ENCODE data around the gene FBN3.
"Not testable (repeated sequence)": the region's sequence is repeated elsewhere in the genome, so short reads cannot be mapped to it uniquely, and the experiment has no call there.

Gene FBN3

DNA sequence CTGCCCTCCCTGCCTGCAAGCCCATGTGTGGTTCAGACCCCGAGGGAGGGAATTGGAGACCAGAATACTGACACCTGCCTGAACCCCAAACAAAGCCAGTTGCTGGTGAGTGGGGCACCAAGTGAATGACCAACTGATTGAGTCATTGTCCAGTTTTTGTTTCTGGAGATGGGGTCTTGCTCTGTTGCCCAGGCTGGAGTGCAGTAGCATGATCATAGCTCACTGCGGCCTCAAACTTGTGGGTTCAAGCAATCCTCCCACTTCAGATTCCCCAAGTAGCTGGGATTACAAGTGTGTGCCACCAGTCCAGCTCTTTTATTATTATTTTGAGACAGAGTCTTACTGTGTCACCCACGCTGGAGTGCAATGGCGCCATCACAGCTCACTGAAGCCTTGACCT lies 92.9 kb downstream of the FBN3 start:
- FAIRE-seq (no peak), DNase-seq (ENCODE audit: insufficient read length, low spot score) (no peak)
- TF ChIP-seq POLR2A (IDR thresholded peaks at IDR 0.05; ENCODE audit: low read depth, low read length) = no peak

GRCh38 chr19:8054169-8054568 lies 95.2 kb downstream of the FBN3 start:
- no peak for TF ChIP-seq POLR2A (IDR thresholded peaks at IDR 0.05; ENCODE audit: low read depth, low read length)

DNA sequence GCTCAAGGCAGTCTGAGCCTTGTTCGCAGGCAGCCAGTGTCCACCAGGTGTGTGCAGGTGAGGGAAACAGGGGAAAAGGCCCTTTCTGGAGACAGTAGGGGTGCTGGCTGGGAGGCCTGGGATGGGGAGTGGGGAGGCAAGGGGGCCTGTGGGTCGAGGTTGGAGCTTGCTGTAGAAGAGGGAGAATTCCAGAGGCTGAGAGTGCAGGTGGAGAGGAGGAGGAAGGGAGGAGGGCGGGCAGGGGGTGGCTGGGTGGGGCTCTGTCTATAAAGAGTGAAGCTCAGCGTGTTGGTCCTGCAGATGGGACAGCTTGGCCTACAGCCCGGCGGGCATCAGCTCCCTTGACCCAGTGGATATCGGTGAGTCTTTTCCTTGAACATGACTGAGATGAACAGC lies 96.9 kb downstream of the FBN3 start, which contains the start of gene CCL25:
Gene CCL25, plus strand, starts transcription at position 297 of the 396 bp plus-strand sequence. CDS start 290 bp downstream, outside the sequence.
- FAIRE-seq = no peak
- TF ChIP-seq POLR2A (IDR thresholded peaks at IDR 0.05; ENCODE audit: low read depth, low read length) = no peak
- no peak for DNase-seq (ENCODE audit: insufficient read length, low spot score)

More at GRCh38 chr19:8054169-8054568, 95.2 kb downstream of the FBN3 start:
- FAIRE-seq (no peak), DNase-seq (ENCODE audit: insufficient read length, low spot score) (no peak)

GRCh38 chr19:8050274-8051096 lies 98.9 kb downstream of the FBN3 start:
- DNase-seq (ENCODE audit: insufficient read length, low spot score) (no peak), FAIRE-seq (no peak)
- no peak for TF ChIP-seq POLR2A (IDR thresholded peaks at IDR 0.05; ENCODE audit: low read depth, low read length)

DNA sequence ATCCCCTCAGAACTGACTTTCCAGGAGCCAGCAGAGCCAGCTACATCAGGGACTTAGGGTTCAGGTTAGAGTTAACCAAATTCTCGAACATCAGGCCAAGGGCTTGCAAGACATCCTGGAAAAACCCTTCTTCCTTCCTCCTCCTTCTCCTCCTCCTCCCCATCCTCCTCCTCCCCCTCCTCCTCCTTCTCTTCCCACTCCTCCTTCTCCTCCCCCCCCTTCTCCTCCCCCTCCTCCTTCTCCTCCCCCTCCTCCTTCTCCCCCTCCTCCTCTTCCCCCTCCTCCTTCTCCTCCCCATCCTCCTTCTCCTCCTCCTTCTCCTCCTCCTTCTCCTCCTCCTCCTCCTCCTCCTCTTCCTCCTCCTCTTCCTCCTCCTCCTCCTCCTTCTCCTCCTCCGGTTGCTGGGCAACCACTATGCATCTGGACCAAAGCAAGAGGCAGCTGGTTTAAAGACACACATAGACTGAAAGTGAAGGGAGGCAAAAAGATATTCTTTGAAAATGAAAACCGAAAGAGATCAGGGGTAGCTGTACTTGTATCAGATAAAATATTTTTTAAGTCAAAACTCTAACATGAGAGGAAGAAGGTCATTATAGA lies 102.7 kb downstream of the FBN3 start:
- FAIRE-seq (no peak), DNase-seq (ENCODE audit: insufficient read length, low spot score) (no peak)
- no peak for TF ChIP-seq POLR2A (IDR thresholded peaks at IDR 0.05; ENCODE audit: low read depth, low read length)

GRCh38 chr19:8045872-8046568 lies 103.4 kb downstream of the FBN3 start:
- no peak for TF ChIP-seq POLR2A (IDR thresholded peaks at IDR 0.05; ENCODE audit: low read depth, low read length)
- FAIRE-seq = no peak

GRCh38 chr19:8044018-8044417 lies 105.4 kb downstream of the FBN3 start:
- no peak for DNase-seq (ENCODE audit: insufficient read length, low spot score)
- no peak for FAIRE-seq

More at GRCh38 chr19:8045872-8046568, 103.4 kb downstream of the FBN3 start:
- DNase-seq (ENCODE audit: insufficient read length, low spot score) = no peak

DNA sequence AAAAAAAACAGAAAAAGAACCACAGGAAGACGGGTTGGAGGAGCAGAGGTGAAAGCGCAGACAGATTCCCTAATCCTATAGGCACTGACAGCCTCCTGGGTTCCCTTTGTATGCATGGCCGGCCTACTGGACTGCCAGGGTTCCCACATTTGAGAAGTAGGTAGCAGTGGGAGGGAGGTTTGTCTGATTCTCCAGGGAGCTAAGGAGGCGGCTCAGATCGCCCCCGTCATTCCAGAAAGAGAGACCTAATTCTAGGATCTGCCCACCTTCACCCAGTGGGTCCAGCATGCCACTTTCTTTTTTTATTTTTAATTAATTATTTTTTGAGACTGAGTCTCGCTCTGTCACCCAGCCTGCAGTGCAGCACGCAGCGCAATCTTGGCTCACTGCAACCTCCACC lies 106.5 kb downstream of the FBN3 start:
- DNase-seq (ENCODE audit: insufficient read length, low spot score) (no peak), FAIRE-seq (no peak)
- no peak for TF ChIP-seq POLR2A (IDR thresholded peaks at IDR 0.05; ENCODE audit: low read depth, low read length)

More at GRCh38 chr19:8044018-8044417, 105.4 kb downstream of the FBN3 start:
- TF ChIP-seq POLR2A (IDR thresholded peaks at IDR 0.05; ENCODE audit: low read depth, low read length) = no peak

- FAIRE-seq (no peak), DNase-seq (ENCODE audit: insufficient read length, low spot score) (no peak)
- no peak for TF ChIP-seq POLR2A (IDR thresholded peaks at IDR 0.05; ENCODE audit: low read depth, low read length)
Observed at GRCh38 chr19:8041531-8041931, 107.9 kb downstream of the FBN3 start.

- no peak for FAIRE-seq
- no peak for TF ChIP-seq POLR2A (IDR thresholded peaks at IDR 0.05; ENCODE audit: low read depth, low read length)
- DNase-seq (ENCODE audit: insufficient read length, low spot score) = no peak
Observed at GRCh38 chr19:8039231-8039630, 110.2 kb downstream of the FBN3 start.

- DNase-seq (ENCODE audit: insufficient read length, low spot score) (no peak), FAIRE-seq (no peak)
- TF ChIP-seq POLR2A (IDR thresholded peaks at IDR 0.05; ENCODE audit: low read depth, low read length) = no peak
Observed at GRCh38 chr19:8038815-8039214, 110.6 kb downstream of the FBN3 start.

DNA sequence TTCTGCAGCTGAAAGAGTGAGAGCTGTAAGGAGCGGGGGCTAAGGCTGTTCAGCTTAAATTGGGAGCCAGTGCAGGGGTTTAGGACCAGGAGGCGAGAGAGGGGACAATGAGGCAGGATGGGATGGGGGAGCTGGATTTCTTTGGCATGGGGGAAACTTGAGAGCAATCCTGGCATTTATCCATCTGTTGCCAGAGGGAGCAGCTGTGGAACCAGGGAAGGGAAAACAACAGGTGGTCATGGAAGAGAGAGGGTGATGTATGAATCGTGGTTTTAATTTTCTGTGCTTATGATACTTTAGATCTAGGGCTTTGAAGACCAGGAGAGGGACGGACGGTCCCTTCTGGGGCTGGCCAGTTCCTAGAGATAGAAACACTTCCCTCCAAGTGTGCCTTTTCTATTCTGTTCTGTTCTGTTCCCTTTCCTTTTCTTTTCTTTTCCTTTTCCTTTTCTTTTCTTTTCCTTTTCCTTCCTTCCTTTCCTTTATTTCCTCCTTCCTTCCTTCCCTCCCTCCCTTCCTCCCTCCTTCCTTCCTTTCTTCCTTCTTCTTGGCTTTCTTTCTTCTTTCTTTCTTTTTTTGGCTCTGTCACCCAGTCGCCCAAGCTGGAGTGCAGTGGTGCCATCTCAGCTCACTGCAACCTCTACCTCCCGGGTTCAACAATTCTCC lies 112.8 kb downstream of the FBN3 start:
- TF ChIP-seq POLR2A (IDR thresholded peaks at IDR 0.05; ENCODE audit: low read depth, low read length) = no peak
- FAIRE-seq (no peak), DNase-seq (ENCODE audit: insufficient read length, low spot score) (no peak)

GRCh38 chr19:8034178-8034525 lies 115.2 kb downstream of the FBN3 start:
- FAIRE-seq (no peak), DNase-seq (ENCODE audit: insufficient read length, low spot score) (no peak)
- TF ChIP-seq POLR2A (IDR thresholded peaks at IDR 0.05; ENCODE audit: low read depth, low read length) = no peak

GRCh38 chr19:8033287-8034177 lies 115.9 kb downstream of the FBN3 start:
- FAIRE-seq; DNase-seq (ENCODE audit: insufficient read length, low spot score): not testable (repeated sequence)
